Measurements from ENCODE around the gene UVRAG.

UVRAG gene

DNA sequence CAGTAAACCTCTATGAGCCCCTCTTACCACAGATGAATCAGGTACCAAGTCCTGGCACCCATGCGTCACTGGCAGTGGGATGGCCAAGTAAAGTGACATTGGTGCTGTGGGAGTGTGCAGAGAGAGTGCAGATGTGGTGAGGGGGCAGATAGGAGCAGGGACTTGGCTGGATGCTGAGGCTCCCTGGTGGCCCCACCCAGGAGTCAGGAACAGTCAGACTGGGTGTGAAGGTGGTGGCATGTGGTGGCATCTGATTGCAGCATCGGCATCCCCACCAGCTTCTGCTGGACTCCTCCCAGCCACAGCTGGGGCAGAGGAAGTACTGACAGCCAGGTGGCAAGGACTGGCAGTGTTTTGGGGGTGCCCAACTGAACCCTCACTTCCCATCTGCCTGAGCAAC is 35.0 kb upstream of the UVRAG start:
- peaks cover 5% of the 10 kb centered on the region for H3K4me1 ChIP-seq (ENCODE audit: insufficient read depth, insufficient read length)
- no peaks in the 10 kb centered on the region for H3K27me3 ChIP-seq (ENCODE audit: insufficient read depth, insufficient read length)
- no peaks in the 10 kb centered on the region for H3K9me3 ChIP-seq (ENCODE audit: insufficient read depth, low read length)
- no peak for DNase-seq (ENCODE audit: low read depth, low spot score)
- H3K36me3 ChIP-seq (ENCODE audit: insufficient read depth, insufficient read length, low read length), result no peaks in the 10 kb centered on the region
- TF ChIP-seq SUZ12 (IDR thresholded peaks at IDR 0.05; ENCODE audit: extremely low read depth, insufficient read depth, insufficient read length), result no peak
- no peak for TF ChIP-seq YY1 (IDR thresholded peaks at IDR 0.05; ENCODE audit: insufficient read depth, insufficient read length)
- no peak for TF ChIP-seq ZNF274 (IDR thresholded peaks at IDR 0.05; ENCODE audit: low read depth, low read length)
- no peak overlapping the region for H3K4me3 ChIP-seq (ENCODE audit: insufficient read length, low read depth)
- H3K9ac ChIP-seq (ENCODE audit: insufficient read length, low read depth), result no peak overlapping the region

- no peaks in the 10 kb centered on the region for H3K9me3 ChIP-seq (ENCODE audit: insufficient read depth, low read length)
- no peak for DNase-seq (ENCODE audit: low read depth, low spot score)
- no peaks in the 10 kb centered on the region for H3K36me3 ChIP-seq (ENCODE audit: insufficient read depth, insufficient read length, low read length)
- no peak overlapping the region for H3K4me3 ChIP-seq (ENCODE audit: insufficient read length, low read depth)
- H3K27me3 ChIP-seq (ENCODE audit: insufficient read depth, insufficient read length), result no peaks in the 10 kb centered on the region
- TF ChIP-seq ZNF274 (IDR thresholded peaks at IDR 0.05; ENCODE audit: low read depth, low read length), result no peak
- TF ChIP-seq SUZ12 (IDR thresholded peaks at IDR 0.05; ENCODE audit: extremely low read depth, insufficient read depth, insufficient read length), result no peak
- no peak for TF ChIP-seq YY1 (IDR thresholded peaks at IDR 0.05; ENCODE audit: insufficient read depth, insufficient read length)
- no peak overlapping the region for H3K9ac ChIP-seq (ENCODE audit: insufficient read length, low read depth)
- peaks cover 5% of the 10 kb centered on the region for H3K4me1 ChIP-seq (ENCODE audit: insufficient read depth, insufficient read length)
Measured at GRCh38 chr11:75780888-75781287, 34.1 kb upstream of the UVRAG start.

GRCh38 chr11:75781296-75781695 is 33.7 kb upstream of the UVRAG start:
- no peaks in the 10 kb centered on the region for H3K9me3 ChIP-seq (ENCODE audit: insufficient read depth, low read length)
- no peak overlapping the region for H3K9ac ChIP-seq (ENCODE audit: insufficient read length, low read depth)
- no peak overlapping the region for H3K4me3 ChIP-seq (ENCODE audit: insufficient read length, low read depth)
- no peak for TF ChIP-seq ZNF274 (IDR thresholded peaks at IDR 0.05; ENCODE audit: low read depth, low read length)
- no peak for TF ChIP-seq SUZ12 (IDR thresholded peaks at IDR 0.05; ENCODE audit: extremely low read depth, insufficient read depth, insufficient read length)
- H3K4me1 ChIP-seq (ENCODE audit: insufficient read depth, insufficient read length), result peaks cover 5% of the 10 kb centered on the region
- no peaks in the 10 kb centered on the region for H3K27me3 ChIP-seq (ENCODE audit: insufficient read depth, insufficient read length)
- H3K36me3 ChIP-seq (ENCODE audit: insufficient read depth, insufficient read length, low read length), result no peaks in the 10 kb centered on the region
- no peak for DNase-seq (ENCODE audit: low read depth, low spot score)

- Histone ChIP-seq H3K4me1 (ENCODE audit: insufficient read depth, insufficient read length) (peaks cover 5% of the 10 kb centered on the region), H3K9me3 (ENCODE audit: insufficient read depth, low read length) (no peaks in the 10 kb centered on the region), H3K4me3 (ENCODE audit: insufficient read length, low read depth) (no peak overlapping the region), H3K9ac (ENCODE audit: insufficient read length, low read depth) (no peak overlapping the region), H3K27me3 (ENCODE audit: insufficient read depth, insufficient read length) (no peaks in the 10 kb centered on the region), H3K36me3 (ENCODE audit: insufficient read depth, insufficient read length, low read length) (no peaks in the 10 kb centered on the region)
- no peak for TF ChIP-seq SUZ12 (IDR thresholded peaks at IDR 0.05; ENCODE audit: extremely low read depth, insufficient read depth, insufficient read length)
- TF ChIP-seq YY1 (IDR thresholded peaks at IDR 0.05; ENCODE audit: insufficient read depth, insufficient read length), result no peak
- no peak for TF ChIP-seq ZNF274 (IDR thresholded peaks at IDR 0.05; ENCODE audit: low read depth, low read length)
- no peak for DNase-seq (ENCODE audit: low read depth, low spot score)
Measured at GRCh38 chr11:75781831-75782230, 33.2 kb upstream of the UVRAG start.

DNA sequence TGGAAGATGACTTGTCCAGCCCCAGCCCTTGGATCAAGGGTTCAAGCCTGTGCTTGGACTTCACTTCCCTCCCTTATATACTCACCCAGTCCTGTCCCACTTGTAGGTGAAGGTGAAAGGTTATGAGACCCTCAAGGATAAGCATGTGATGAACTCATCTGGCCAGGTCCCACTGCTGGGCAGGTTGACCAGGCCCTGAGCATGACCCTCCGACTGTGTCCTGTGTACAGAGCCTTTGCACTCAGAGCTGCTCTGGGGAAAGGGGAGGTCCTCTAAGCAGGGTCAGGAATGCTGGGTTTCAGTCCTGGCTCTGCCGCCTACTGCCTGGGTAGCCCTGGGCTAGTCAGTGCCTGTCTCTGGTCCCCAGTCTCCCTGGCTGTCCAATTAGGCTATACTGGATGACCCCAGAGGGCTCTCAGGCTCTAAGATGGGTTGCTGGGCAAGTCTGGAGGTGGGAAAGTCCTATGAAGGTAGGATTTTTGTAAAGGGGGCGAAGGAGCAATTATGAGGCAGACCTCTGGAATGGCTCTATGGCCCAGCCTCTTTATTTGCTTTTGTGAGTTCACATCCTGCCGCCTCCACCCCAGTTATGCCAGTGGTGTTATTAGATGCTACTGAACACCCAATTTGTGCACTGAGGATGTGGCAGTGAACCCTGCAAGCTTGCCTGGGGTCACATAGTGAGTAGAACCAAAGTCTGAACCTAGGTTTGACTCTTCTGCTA is 32.3 kb upstream of the UVRAG start:
- H3K36me3 ChIP-seq (ENCODE audit: insufficient read depth, insufficient read length, low read length), result no peaks in the 10 kb centered on the region
- H3K9ac ChIP-seq (ENCODE audit: insufficient read length, low read depth), result no peak overlapping the region
- no peaks in the 10 kb centered on the region for H3K27me3 ChIP-seq (ENCODE audit: insufficient read depth, insufficient read length)
- H3K4me3 ChIP-seq (ENCODE audit: insufficient read length, low read depth), result no peak overlapping the region
- TF ChIP-seq SUZ12 (IDR thresholded peaks at IDR 0.05; ENCODE audit: extremely low read depth, insufficient read depth, insufficient read length) (no peak), YY1 (IDR thresholded peaks at IDR 0.05; ENCODE audit: insufficient read depth, insufficient read length) (no peak), ZNF274 (IDR thresholded peaks at IDR 0.05; ENCODE audit: low read depth, low read length) (no peak)
- H3K9me3 ChIP-seq (ENCODE audit: insufficient read depth, low read length), result no peaks in the 10 kb centered on the region
- no peak for DNase-seq (ENCODE audit: low read depth, low spot score)
- peaks cover 5% of the 10 kb centered on the region for H3K4me1 ChIP-seq (ENCODE audit: insufficient read depth, insufficient read length)

DNA sequence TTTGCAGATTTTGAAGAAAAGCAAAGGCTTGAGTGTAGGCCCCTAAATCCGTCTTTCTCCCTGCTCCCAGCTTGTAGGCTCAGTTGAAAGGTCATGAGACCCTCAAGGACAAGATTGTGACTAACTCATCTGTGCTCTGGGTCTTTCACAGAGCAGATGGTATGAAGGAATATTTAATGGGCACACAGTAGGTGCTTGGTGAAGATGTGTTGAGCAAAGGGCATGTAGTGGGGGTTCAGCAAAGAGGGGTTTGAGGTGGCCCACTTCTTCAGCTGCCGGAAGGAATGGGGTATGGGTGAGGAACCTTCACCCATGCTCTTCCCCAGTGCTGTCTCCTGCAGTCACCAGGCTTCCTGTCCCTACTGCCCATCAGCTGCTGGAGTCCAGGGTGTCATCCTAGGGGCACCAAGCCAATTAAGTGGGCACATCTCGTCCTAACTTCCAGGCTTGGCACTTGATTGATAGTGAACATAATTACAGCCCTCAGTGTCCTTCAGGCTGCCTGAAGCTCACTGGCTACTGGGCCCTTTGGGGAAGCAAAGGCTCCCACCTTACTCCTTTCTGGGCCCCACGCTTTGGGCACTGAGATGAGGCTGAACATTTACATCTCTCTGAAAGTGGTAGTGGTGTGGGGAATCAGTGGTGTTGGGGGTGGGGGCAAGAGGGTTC is 31.5 kb upstream of the UVRAG start:
- peaks cover 5% of the 10 kb centered on the region for H3K4me1 ChIP-seq (ENCODE audit: insufficient read depth, insufficient read length)
- DNase-seq (ENCODE audit: low read depth, low spot score), result no peak
- no peak overlapping the region for H3K4me3 ChIP-seq (ENCODE audit: insufficient read length, low read depth)
- TF ChIP-seq YY1 (IDR thresholded peaks at IDR 0.05; ENCODE audit: insufficient read depth, insufficient read length), result no peak
- no peak for TF ChIP-seq SUZ12 (IDR thresholded peaks at IDR 0.05; ENCODE audit: extremely low read depth, insufficient read depth, insufficient read length)
- no peak for TF ChIP-seq ZNF274 (IDR thresholded peaks at IDR 0.05; ENCODE audit: low read depth, low read length)
- no peak overlapping the region for H3K9ac ChIP-seq (ENCODE audit: insufficient read length, low read depth)
- H3K27me3 ChIP-seq (ENCODE audit: insufficient read depth, insufficient read length), result no peaks in the 10 kb centered on the region
- H3K36me3 ChIP-seq (ENCODE audit: insufficient read depth, insufficient read length, low read length), result no peaks in the 10 kb centered on the region
- no peaks in the 10 kb centered on the region for H3K9me3 ChIP-seq (ENCODE audit: insufficient read depth, low read length)

DNA sequence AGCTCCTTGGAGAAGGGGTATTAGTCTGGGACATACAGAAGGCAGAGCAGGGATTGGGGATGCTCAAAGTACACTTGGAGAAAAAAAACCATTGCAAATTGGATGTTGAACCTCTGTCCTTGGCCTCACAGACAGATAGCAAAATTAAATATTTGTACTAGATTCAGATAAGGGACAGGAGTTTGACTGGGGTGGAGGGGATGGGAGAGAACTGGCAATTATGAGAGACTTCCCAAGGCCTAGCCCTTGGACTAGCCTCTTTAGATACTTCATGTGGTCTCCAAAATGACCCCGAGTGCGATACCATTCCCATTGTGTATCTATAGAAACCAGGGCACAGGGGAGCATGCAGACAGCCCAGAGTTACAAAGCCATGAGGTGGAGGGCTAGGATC is 30.9 kb upstream of the UVRAG start:
- no peaks in the 10 kb centered on the region for H3K9me3 ChIP-seq (ENCODE audit: insufficient read depth, low read length)
- H3K27me3 ChIP-seq (ENCODE audit: insufficient read depth, insufficient read length), result no peaks in the 10 kb centered on the region
- peaks cover 5% of the 10 kb centered on the region for H3K4me1 ChIP-seq (ENCODE audit: insufficient read depth, insufficient read length)
- DNase-seq (ENCODE audit: low read depth, low spot score), result no peak
- no peak overlapping the region for H3K4me3 ChIP-seq (ENCODE audit: insufficient read length, low read depth)
- H3K9ac ChIP-seq (ENCODE audit: insufficient read length, low read depth), result no peak overlapping the region
- TF ChIP-seq SUZ12 (IDR thresholded peaks at IDR 0.05; ENCODE audit: extremely low read depth, insufficient read depth, insufficient read length), result no peak
- no peak for TF ChIP-seq ZNF274 (IDR thresholded peaks at IDR 0.05; ENCODE audit: low read depth, low read length)
- no peaks in the 10 kb centered on the region for H3K36me3 ChIP-seq (ENCODE audit: insufficient read depth, insufficient read length, low read length)
